8988T (cell line): ENCODE measurements around the gene SCUBE1.
"Not testable (repeated sequence)": the region's sequence is repeated elsewhere in the genome, so short reads cannot be mapped to it uniquely, and the experiment has no call there.

Source experiments
- DNase-seq: peaks from one replicate; pipeline ENCODE4 v3.0.0; 2011

Gene SCUBE1

DNA sequence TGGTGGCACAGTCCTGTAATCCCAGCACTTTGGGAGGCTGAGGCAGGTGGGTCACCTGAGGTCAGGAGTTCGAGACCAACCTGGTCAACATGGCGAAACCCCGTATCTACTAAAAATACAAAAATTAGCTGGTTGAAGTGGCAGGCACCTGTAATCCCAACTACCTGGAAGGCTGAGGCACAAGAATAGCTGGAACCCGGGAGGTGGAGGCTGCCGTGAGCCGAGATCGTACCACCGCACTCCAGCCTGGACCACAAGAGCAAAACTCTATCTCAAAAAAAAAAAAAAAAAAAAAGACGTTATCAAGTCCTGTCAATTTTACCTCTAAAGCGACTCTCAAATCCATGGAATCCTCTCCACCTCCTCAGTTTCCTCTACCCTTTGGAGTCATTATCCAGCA lies 12.5 kb upstream of the SCUBE1 start:
- not testable (repeated sequence) for DNase-seq

DNA sequence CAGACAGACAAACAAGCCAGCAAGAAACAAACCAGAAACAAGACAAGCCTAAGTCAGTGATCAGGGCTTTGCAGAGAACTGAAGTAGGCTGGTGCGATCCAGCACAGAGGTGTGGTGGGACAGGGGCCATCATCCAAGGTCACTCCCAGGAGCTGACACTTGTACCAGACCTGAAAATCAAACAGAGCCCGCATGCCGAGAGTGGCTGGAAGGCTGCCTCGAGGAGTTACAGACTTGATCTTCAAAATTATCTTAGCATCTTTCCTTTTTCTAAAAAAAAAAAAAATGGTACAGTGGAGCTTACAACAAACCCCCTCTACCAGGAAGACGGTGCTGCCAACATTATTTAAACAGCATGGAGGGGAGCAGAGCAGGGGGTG lies 8.8 kb upstream of the SCUBE1 start:
- no peak for DNase-seq

DNA sequence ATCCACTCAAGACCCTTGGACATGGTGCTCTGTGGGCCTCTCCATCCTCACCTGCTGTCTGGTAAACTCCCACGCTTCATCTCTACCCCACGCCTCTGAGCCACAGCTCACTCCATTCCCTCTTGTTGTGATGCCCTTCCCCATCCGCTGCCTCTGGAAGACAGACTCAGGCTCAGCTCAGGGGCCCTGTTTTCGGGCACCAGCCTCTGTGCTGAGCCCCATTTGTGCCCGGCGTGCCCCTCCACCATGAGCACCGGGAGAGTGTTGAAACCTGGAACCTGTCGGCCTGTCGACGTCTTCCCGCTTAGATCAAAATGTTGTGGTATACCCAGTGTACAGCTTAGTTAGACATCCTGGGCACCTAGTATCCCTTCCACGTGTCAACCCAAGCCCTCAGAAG lies 6.5 kb upstream of the SCUBE1 start:
- no peak for DNase-seq

DNA sequence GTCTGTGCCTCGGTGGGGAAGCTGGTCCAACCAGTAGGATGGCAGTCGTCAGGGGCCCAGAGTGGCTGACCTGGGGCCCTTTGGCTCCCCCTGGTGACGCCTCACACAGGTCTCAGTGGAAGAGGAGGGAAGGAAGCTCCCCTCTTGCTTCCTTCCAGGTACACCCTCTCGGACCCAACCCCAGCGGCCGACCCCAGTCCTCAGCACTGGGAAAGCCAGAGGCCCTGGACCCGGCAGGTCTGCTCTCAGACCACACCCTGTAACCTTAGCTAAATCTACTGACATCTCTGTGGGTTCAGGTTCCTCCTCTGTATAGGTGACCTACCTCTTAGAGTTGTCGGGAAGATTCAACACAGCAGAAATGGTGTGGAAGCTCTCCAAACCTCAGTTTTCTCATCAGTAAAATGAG lies 3.4 kb upstream of the SCUBE1 start:
- DNase-seq = peak; percentile 92

DNA sequence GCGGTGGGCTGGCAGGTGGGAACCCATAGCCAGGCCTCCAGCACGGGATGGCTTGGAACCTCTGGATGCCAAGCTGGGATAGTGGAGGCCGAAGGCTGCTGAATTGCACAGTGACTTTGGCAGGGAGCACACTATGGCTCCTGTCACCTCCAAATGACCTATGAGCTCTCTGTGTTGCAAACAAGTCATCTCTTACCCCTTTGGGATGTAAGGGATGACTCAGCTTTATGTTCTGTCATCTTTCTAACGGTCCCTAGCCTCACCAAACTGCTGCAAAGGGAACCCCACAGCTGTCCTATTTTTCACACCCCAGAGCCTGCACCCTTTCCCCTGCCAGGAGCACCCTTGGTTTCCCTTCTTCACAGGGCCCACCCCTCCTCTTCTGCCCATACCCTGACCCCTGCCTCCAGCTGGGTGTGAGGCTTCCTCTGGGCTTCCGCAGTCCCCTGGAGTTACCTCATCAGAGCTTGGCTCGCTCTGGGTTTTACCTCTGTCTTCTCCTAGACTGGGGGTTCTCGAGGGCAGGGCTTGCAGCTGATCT lies 2.7 kb upstream of the SCUBE1 start:
- DNase-seq = no peak

DNA sequence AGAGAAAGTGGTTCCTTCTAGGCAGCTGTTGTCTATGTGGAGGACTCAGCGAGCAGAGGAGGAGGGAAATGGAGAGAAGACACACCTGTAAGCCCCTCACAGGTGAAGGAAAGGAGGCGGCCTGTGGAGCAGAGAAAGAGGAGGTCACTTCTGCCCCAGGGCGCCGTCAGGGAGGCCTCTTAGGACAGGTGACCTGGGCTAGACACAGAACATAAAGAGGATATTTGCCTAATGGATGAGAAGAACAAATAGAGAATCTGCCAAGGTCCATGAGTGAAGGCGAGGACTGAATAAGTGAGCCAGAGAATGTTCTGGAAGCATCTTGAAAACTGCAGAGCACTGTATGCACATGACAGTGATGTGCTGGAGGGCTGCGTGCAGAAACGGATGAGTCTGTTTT lies 2.2 kb upstream of the SCUBE1 start:
- DNase-seq = no peak

DNA sequence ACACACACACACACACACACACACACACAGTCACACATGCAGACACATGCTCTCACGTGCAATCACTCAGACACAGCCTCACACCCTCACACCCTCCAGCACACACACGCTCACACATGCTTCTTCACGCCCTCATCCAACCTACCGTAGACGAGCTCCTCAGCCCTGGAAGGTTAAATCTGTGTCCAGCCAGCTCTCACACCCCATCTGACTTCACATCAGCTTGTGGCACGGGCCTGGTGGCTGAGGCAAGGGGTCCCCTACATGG lies 1.3 kb upstream of the SCUBE1 start:
- no peak for DNase-seq

DNA sequence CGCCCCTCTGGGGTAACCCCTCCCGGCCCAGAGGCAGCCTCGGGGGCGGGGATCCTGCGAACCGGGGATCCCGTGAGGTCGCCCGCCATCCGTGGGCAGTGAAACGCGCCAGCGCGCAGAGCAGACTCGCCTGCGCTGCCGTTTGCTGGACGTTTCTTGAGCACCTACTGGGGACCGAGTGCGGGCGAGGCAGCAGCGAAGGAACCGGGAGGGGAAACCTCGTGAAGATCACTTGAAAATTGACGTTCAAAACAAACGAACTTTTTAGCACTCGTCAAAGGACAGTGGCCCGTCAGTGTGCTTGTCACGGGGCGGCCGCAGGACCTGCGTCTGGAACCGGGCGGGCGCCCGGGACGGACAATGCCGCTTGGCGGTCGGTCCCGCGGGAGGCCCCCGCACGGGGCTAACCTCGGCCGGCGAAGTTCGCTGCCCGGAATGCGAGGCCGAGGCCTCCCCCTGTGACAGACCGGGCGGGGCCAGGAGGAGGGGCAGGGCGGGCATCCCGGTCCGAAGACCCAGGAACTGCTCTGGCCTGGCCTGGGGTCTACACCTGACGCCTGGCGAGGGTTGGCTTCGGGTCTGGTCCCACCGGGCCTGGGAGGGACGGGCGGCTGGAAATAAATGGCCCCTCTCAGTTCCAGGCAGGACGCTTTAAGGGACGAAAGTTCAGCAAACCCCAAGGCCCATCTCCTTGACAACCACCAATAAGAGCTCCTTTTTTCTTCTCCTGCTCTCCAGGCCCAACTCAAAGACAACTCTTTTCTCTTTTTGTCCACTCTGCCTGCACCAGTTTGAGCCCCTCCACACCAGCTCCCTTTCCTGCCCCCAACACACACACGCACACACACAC lies 723 bp upstream of the SCUBE1 start:
- no peak for DNase-seq

DNA sequence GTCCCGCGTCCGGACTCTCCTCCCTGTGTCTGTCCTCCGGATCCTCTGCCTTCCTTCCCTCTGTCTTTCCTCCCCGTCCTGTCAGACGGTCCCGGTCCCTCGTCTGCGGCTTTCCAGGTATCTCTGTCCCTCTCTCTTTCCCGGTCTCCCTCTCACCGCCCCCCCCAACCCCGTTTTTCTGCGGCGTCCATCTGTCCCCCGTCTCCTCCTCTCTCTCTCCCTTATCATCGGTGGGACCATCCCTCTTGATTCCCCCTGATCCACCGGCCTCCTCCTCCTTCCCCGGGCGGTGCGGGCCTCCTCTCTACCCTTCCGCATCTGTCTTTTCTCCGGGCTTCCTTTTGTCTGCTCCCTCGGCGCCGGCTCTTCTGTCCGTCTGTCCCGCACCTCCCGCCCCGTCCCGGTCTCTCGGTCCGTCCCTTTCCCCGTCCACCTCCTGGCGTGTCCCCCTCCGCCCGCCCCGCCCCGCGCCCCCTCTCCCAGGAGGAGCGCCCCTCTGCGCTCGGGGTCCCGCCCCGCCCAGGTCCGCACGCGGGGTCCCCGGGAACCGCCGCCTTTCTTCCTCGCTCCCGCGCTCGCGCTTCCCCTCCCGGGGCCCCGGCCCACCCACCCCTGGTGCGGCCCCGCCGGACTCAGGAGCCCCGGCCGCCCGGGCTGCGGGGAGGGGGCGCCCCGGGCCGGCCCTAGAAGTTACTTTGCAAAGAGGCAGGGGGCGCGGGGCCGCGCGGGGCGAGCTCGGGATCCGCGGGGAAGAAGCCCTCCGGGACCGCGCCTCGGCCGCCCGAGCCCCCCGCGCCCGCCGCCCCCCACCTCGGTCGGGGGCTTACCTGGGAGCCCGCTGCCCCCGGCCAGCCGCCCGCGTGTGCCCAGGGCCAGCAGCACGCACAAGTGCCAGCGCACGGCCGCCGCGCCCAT lies 568 bp downstream of the SCUBE1 start:
- DNase-seq = no peak

DNA sequence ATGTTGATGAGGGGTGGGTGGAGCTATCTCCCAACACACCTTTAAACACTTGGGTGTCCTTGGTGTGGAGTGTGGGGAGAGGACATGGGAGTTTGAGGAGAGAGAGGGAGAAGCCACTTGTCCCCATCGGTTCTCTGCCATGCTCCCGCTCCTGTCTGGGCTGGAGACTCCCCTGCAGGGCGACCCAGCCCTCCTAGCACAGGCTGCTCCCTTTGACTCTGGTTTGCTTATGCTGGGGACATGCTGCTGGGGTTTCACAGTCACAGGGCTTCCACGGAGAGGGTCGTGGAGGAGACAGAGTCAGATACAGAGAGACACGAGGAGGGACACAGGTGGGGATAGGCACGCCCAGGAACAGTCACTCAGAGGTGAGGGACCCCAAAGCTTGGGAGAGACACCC lies 1.6 kb downstream of the SCUBE1 start:
- no peak for DNase-seq

DNA sequence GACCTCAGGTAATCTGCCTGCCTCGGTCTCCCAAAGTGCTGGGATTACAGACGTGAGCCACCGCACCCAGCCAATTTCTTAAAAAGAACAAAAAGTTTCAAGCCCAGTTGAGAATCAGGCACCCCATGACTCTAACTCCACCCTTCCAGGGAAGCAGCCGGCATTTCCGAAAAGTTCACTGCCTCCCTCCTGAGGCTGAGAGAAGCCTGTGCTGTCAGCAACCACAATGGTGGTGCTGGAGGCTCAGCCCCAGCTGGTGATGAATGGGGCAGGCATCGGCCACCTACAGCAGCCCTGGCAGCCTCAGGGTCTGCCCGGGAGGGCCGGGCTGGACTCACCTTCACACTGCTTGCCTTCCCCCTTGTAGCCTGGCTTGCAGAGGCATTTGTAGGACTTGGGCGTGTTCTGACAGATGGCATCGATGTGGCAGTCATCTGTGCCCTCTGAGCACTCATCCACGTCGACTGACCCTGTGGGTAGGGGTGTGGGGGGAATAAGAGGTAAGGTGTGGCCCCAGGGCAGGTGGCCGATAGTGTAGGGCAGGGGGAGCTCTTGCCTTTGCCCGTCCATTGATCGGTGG lies 4.3 kb downstream of the SCUBE1 start:
- no peak for DNase-seq

DNA sequence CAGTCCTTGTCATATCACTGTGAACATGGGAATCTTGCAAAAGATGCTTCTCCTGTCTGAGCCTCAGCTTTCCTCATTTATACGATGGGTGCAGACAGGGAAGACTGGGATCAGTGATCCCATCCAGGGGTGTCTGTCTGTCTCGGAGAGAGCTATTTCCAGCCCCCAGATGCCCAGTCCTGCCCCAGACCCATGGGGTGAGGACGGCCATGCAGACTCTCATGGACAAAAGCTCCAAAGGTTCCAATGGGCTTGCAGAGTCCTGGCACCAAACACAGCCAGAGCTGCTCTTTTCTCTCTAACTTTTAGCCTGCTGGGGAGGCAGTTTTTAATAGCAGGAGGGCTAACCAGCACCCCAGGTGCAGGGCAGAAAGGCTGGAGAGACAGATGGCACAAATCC lies 5.2 kb downstream of the SCUBE1 start:
- DNase-seq = no peak

DNA sequence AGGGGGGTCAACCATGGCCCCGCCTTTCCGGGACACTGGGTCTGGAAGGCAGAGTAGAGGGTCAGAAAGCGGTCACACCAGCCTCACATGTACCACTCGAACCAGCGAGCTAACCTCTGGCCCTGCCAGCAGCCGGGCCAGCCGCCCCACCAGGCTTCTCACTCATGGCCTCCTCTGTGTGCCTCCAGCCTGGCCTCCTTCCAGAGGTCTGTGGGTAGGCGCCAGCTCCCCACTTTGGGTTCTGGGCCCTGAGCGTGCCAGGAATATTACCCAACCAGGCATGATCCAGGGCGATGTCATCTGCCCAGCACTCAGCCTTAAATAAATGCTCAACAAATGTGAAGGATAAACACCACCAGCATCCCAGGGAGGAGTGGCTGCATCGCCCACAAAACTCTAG lies 5.8 kb downstream of the SCUBE1 start:
- DNase-seq = no peak

DNA sequence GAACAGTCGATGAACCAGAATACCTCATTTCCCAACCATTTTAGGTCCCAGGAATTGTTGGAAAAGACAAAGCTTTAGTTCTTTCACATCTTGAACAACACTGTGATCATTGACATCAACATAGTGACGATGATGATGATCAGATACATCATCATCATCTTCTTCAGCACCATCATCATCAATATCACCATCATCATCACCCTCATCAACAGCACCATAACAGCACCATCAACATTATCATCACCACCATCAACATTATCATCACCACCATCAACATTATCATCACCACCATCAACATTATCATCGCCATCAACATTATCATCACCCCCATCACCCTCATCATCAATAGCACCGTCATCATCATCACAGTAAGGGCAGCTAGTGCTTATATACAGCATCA lies 8.8 kb downstream of the SCUBE1 start:
- DNase-seq = no peak

DNA sequence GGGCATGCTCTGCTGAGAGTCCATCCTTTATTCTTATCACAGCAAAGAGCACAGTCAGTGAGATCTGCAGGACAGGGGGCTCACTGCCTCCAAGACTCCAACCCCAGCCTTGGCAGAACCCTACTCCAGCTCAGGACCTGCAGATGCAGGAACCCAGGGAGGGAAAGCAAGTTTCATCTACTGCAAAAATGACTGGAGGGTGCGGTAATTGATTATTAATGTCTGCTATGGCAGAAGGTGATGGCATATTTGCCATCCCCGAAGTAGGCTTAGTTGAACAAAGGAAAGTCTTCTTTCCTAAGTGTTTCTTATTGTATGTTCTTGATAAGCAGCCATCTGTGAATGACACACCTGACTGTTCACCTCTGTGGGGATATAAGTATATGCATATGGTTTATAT lies 9.2 kb downstream of the SCUBE1 start:
- DNase-seq = no peak

DNA sequence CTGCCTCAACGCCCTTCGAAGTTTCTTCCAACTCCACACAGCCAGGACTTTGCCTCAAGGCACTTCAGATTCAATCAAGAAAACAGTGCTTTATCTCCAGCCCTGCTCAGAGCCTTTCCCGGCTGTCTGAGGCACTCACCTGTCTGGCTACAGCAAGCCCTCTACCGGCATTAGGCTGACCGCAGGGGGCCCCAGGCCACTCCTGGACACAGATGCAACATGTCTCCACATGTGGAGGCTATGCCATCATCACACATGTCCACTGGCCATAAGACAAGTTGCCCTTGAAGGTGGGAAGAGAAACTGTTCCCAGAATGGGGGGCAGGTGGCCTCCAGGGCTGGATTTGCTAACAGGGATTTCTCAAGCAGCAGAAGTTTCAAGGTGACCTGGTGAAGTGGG lies 10.0 kb downstream of the SCUBE1 start:
- no peak for DNase-seq

DNA sequence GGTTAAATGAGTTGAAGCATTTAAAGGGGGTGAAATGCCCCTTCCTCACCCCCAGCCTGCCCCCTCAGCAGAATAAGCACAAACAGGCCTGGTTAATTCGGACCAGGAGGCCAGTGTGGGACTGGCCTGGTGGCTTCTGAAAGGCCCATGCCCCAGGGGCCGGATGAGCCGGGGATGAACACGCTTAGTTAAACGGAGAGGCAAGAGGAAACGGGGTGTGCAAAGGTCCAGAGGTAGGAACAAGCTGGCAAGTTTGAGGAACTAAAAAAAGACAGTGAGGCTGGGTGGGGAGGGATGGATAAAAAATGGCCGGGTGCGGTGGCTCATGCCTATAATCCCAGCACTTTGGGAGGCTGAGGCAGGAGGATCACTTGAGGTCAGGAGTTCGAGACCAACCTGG lies 11.5 kb downstream of the SCUBE1 start:
- no peak for DNase-seq

DNA sequence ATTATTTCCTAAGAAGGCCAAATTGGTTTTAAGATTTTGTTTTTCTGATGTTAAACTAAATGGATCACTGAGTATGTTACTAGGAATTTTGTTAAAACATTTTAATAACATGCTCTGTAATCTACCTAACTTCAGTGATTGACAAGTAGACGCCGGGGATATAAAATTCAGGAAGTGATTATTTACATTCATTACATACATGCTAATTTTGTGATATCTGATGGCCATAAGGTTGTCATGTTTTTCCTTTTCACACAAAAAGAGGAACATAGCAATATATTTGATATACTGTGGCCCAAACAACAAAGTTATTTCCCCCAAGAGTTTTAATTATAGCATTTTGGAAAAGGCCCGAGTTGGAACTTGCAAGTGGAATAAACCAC lies 12.1 kb downstream of the SCUBE1 start:
- DNase-seq = no peak

DNA sequence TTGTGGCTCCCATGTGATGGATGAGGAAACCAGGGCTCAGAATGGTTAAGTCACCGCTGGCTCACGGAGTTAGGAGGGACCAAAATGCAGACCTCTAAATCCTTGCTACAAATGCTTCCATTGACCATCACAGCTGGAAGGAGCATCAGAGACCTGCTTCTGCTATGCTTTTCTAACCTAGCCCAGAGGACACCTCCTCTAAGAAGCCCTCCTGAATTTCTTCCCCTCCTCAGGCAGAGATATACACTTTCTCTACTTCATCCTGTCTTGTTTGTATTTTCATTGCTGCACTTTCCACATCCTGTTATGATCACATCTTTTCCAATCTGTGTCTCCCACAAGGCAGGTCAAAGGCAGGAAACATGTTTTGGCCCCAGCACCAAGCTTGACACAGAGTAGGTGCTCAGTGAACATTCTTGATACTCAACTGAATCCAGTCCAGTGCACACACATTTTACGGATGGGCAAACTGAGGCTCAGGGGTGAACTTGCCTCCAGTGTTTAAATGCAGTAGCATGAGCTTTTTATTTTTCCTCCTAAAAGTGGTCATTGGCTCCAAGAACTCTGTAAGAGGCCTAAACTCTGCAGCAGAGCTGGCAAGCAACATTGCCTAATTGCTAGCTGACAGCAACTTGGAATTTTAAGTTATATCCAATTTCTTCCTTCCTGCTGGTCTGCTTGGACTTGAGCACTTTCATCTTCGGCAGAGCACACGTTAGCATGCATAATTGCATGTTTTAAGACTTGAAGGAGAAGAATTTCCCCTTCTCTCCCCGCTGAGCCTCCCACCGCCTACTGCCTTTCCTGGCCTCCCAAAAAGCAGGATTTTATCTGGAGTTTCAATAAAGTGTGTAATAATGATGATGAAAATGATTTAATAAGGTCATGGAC lies 12.7 kb downstream of the SCUBE1 start:
- no peak for DNase-seq

DNA sequence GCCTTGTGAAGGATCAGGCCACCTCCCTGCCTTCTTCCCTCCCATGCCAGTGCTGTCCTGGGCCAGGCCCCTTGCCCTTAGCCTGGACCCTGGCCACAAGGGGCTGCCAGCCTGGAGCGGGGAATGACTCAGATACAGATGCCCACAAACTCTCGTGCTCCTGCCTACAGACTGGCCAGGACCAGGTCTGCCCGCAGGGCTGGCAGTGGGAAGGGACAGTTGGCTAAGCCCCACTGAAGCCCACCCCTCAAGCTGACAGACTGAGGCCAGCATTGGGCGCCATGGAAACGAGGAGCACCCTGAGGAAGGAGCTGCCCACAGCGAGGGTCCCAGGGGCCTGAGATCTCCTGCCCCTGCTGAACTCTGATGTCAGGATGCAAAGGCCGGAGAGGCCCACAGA lies 14.1 kb downstream of the SCUBE1 start:
- DNase-seq = no peak

DNA sequence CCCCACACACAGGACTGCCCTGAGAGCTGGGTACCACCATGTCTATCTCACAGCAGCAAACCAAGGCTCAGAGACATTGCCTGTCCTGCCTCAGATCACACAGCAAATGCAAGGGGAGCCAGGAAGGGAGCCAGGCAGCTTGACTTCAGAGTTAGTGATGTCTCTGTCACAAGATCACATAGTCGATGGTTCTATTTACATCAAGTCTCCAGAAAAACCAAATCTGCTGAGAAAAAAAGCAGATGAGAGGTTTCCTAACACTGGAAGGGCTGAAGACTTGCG lies 16.1 kb downstream of the SCUBE1 start:
- no peak for DNase-seq

DNA sequence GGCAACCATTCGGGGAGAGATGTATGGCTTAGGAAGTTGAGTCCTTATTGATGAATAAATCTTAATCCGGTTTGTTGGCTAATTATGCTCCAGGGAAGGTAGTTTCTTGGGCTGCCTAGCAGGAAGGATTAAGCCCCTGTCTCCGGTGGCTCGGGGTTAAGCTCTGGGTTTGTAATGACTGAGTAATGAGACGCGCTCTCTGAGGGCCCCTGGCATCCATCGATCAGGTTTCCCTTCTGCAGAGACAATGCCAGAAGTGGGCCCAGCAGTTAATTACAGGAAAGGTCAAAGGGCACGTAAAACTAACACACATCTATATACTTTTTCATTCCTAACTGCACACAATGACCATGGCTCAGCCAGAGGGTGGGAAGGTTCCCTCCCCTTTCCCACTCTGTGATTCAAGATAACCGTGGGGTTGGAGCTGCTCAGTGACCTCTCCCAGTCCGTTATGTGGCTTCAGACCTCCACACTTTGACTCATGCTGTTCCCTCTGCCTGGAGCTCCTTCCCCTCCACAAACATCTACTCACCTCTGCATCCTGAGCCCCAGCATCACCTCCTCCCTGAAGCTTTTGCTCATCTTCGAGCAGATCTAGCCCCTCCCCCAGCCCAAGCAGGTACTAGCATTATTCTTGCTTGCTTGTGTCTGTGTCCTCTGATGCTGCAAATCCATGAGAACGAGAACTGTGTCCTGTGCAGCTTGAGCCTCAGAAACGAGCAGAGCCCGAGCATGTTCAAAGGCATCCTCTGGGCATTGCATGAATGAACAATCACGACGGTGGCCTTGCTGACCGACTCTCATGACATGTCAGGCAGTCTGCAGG lies 16.6 kb downstream of the SCUBE1 start:
- DNase-seq = no peak
